Fibroblast of the aortic adventitia (primary cell): ENCODE data around the gene CPED1. TPM values are rescaled to one million over a fixed set of nuclear protein-coding genes. Genes with fewer than 3 reads are reported as not detected.

ENCODE experiments used
- DNase-seq: peaks from one replicate; pipeline ENCODE4 v3.0.0-alpha.2; 2010; ENCODE audit warnings: low read depth
- H3K4me3 ChIP-seq: 2 replicates; pipeline ENCODE4 v1.5.1; 2011; ENCODE audit warnings: low read depth, mild to moderate bottlenecking, control low read depth, low read length, moderate library complexity
- CTCF ChIP-seq: IDR thresholded peaks from 2 replicates; pipeline ENCODE4 v1.5.1; 2011; ENCODE audit warnings: mild to moderate bottlenecking, low read length, control low read depth, inconsistent platforms; ENCODE audit not compliant: insufficient read depth
- total RNA-seq: library from RNA; depleted of rRNA; stranded (reverse); fragments of >200 nt; gene quantifications from 2 replicates; pipeline ENCODE4 v1.2.3, GENCODE V29; 2012; ENCODE audit warnings: low replicate concordance

Gene CPED1
- total RNA-seq, 1 donor, result 119 TPM

GRCh38 chr7:121334875-121335648 is 346.6 kb downstream of the CPED1 start:
- TF ChIP-seq CTCF, result no peak
- no peak overlapping the region for H3K4me3 ChIP-seq
- DNase-seq, result no peak

- H3K4me3 ChIP-seq, result no peak overlapping the region
- DNase-seq, result no peak
- no peak for TF ChIP-seq CTCF
These were observed 348.1 kb downstream of the CPED1 start for GRCh38 chr7:121336579-121336978.

GRCh38 chr7:121337398-121337797 is 348.9 kb downstream of the CPED1 start:
- no peak overlapping the region for H3K4me3 ChIP-seq
- no peak for TF ChIP-seq CTCF
- peak; percentile 23 for DNase-seq

GRCh38 chr7:121339082-121339481 is 350.6 kb downstream of the CPED1 start:
- TF ChIP-seq CTCF, result no peak

GRCh38 chr7:121341933-121342332 is 353.4 kb downstream of the CPED1 start:
- TF ChIP-seq CTCF, result no peak
- no peak for DNase-seq
- H3K4me3 ChIP-seq, result no peak overlapping the region

More at GRCh38 chr7:121339082-121339481, 350.6 kb downstream of the CPED1 start:
- no peak for DNase-seq
- H3K4me3 ChIP-seq, result no peak overlapping the region

- no peak for TF ChIP-seq CTCF
- H3K4me3 ChIP-seq, result no peak overlapping the region
- DNase-seq, result no peak
These were observed 354.1 kb downstream of the CPED1 start for GRCh38 chr7:121342631-121343030.

- no peak for DNase-seq
- H3K4me3 ChIP-seq, result no peak overlapping the region
- TF ChIP-seq CTCF, result no peak
These were observed 354.8 kb downstream of the CPED1 start for GRCh38 chr7:121343302-121343701.
